HG03025 (cell line): Measurements from ENCODE around the gene SRL.

Source experiments
- ATAC-seq: cut with Tn5 transposase; IDR thresholded peaks from one replicate; pipeline ENCODE4 v1.9.1; 2021; ENCODE audit warnings: mild to moderate bottlenecking, moderate library complexity; ENCODE audit not compliant: unreplicated experiment, low FRiP score

The SRL gene

DNA sequence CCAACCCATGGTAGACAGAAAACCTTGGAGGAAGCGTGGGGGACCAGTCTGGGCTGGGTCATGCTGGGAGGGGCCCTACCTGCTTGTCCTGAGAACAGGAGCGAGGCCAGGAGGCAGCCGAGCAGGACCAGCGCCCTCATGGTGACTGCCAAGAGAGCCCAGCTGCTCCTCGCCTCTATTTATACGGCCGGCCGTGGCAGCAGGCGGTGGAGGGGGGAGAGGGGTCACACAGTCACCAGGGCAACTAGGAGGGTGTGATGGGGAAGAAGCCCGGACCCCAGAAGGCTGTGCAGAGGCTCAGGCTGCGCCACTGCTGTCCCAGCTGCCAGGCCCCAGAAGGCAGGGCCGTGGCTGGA, at the start of gene SRL:
TSS of gene SRL (minus strand) at position 153 of the 356 bp plus-strand sequence. CDS start at position 140, 13 bp downstream.
- ATAC-seq, result no peak

DNA sequence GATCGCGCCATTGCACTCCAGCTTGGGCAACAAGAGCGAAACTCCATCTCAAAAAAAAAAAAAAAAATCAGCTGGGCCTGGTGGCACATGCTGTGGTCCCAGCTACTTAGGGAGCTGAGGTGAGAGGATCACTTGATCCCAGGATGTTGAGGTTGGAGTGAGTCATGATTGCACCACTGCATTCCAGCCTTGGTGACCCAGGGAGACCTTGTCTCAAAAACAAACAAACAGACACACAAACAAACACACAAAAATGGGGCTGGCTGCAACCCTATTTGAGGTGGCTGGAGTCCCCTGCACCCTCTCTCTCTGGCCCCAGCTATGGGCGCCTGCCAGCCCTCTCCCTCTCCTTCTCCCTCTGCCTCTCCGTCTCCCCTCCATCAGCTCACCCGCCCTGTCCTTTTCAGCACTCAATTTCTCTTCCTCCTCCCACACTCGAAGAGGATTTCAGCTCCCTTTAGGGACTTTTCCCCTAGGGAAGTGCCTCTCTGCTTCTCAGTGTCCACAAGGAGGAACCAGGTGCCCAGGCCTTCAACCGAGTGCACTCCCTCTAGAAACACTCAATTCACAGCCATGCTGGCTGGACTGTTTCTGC, 48.5 kb upstream of the SRL start:
- ATAC-seq, result no peak

DNA sequence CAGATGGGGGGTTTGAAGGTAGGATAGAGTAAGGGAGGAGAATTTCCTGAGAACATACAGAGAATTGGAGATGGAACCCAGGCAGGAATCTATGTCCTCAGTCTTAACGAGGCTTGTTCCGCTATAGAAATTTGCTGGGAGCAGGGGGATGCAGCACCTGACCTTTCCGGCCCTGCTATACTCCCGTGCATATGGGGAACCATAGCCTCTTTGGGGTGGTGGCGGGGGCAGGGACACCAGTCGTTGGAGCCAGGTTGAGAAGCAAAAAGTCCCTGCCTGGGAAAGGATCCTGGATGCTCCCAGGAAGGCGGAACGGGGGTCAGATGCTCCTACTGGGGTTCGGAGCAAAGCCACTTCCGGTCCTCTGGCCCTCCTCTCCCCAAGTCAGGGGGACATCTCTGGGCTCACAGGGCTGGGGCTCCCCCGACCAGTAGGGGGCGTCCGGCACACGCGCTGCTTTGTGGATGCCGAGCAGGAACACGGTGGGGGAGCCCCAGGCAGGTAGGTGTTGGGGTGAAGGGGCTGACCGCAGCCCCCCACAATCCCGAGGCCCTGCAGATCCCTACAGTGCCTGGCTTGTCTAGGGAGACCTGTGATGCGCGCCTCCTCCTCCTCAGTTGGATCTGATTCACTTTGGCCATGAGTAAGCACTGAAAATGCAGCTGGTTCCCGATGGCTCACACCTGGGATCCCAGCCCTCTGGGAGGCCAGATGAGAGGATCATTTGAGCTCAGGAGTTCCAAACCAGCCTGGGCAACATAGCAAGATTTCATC, 46.5 kb upstream of the SRL start:
- no peak for ATAC-seq

- no peak for ATAC-seq
These were observed 43.3 kb upstream of the SRL start for GRCh38 chr16:4285167-4285566.

- no peak for ATAC-seq
These were observed 42.1 kb upstream of the SRL start for GRCh38 chr16:4283939-4284338.

GRCh38 chr16:4283441-4283840, 41.6 kb upstream of the SRL start:
- ATAC-seq, result no peak

DNA sequence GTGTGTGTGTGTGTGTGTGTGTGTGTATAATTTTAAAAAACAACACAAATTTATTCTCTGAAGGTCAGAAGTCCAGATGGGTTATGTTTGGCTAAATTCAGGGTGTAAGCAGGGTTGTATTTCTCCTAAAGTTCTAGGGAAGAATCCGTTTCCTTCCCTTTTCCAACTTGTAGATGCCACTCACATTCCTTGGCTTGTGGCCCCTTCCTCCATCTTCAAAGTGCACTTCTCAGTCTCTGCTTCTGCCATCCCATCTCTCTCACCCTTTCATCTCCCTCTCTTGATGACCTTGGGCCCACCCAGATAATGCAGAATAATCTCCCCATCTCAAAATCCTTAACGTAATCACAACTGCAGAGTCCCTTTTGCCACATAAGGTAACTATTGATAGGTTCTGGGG, 38.7 kb upstream of the SRL start:
- no peak for ATAC-seq

- no peak for ATAC-seq
These were observed 36.2 kb upstream of the SRL start for GRCh38 chr16:4277987-4278513.

- ATAC-seq, result no peak
These were observed 34.0 kb upstream of the SRL start for GRCh38 chr16:4275861-4276260.

GRCh38 chr16:4273858-4274311, 32.0 kb upstream of the SRL start:
- no peak for ATAC-seq

DNA sequence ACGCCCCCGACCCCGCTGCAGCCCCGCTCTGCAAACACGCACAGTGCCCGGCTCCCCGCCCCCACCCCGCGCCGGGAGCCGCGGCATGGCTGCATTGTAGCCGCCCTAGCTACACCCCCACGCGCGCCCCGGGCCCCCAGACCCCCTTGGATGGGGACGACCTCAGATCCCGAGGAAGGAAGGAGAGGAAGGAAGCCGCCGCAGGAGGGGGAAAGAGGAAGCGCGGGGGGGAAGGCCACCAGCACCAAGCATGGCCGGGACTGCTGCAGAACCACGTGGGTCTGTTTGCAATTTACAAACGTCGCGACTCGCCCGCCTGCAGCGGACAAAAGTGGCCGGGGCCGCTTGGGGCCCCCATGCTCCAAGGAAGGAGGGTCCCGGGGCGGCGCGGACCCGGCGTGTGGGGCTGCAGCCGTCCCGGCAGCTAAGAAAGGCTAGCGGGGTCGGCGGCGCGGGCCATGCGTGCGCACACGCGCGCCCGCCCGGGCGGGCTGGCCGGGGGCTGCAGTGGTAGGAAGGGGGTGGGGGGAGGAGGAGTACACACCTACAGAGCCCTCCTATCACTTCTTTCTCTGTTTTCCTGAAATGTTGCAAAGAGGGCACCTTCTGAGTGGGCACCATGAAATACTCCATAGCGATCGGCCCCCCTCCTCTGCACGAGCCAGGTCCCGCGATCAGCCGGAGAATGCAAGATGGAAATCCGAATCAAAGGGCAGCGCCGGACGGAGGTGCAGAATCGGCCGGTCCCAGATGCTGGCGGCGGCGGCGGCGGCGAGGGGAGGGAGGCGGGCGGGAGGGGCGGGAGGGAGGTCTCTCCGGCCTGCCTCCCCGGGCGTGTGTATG, 30.5 kb upstream of the SRL start:
- ATAC-seq, result peak; percentile 8

GRCh38 chr16:4271176-4272113, 29.6 kb upstream of the SRL start:
- peak; percentile 66 for ATAC-seq

DNA sequence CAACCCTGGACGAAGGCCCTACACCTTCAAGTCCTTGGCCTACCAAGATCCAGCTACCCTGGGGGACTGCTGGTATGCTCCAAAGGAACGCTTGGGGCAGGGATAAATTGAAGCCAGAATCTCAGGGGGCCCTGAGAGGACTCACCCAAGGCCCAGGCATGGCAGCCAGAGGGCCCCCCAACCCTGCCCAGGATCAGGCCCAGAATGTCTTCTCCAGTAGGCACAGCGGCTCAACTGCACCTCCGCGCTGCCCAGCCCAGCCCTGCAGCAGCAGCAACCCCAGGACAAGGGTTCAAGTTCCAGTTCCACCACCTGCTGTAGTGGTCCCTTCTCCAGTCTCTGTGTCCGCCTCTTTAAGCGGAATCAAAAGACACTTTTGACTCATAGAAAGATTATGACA, 28.7 kb upstream of the SRL start:
- no peak for ATAC-seq

DNA sequence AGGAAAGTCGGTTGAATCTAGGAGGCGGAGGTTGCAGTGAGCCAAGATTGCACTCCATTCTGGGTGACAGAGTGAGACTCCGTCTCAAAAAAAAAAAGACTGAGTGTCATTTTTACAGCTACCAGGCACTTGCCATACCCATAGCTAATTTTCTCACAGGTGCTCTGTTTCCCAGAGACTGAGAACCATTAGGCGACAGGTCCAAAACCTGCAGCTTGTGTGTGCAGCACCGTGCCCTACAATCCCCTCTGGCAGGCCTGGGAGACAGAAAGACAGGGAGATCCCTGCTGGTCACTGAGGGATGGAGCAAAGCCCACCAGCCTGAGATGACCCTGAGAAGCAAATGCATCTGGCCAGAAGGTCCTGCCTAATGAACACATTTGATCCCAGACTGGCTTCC, 28.2 kb upstream of the SRL start:
- no peak for ATAC-seq

- ATAC-seq, result no peak
These were observed 24.5 kb upstream of the SRL start for GRCh38 chr16:4266372-4266771.

DNA sequence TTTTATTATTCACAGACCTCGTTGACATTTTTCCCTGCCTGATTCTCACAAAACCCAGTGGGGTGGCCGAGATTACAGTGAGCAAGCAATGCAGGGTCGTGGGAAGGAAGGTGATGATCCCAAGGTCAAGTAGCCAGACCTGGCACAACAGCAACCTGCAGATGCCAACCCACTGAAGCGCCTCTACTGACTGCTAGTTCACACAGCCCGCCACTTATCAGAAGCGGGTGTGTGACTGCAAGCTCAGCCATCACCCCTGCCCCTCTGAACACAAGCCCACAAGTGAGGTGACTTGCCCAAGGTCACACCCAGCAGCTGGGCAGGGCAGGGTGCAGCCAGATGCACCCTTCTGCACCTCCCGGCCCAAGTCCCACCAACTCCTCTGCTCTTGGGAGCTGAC, 23.8 kb upstream of the SRL start:
- no peak for ATAC-seq

GRCh38 chr16:4264546-4264945, 22.7 kb upstream of the SRL start:
- ATAC-seq, result no peak

DNA sequence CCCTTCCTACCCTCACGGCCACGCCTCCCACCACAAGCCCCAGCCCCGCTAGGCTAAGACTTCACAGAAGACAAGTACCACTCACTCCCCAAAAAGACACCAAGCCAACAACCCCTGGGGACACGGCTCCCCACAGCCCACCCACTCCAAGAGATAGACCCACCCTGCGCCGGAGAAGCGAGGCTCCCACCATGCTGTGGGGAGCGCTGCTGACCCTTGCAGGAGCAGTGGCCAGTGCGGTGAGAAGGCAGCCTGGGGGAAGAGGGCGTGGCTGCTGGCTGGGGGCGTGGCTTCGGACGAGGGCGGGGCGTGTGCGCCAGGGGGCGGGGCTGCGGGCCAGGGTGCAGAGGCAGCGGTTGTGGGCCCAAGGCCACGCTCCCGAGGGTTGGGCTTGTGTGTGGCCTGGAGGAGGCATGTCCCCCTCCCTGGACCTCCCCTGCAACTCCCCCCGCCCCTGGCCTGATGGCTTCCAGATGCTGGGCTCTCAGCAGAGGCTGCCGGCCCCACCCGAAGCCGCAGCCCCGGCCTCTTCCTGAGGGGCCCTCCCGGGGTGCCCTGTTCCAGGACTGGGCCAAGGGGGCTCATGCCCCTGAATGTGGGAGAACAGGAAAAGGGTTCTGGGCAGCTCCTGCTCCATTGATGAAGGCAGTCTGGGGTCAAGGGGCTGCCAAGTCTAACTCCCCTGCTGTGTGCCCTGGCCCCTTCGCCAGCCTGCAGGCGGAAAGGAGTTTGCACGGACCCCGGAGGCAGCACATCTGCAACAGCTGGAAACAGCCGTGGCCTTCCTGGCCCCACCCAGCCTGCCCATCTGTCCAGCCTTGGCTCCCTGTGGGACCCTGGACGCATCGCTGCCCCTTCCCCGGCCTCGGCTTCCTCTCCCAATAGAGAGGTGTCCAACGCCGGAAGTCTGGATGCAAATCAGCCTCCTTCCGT, 21.9 kb upstream of the SRL start:
- ATAC-seq, result no peak

GRCh38 chr16:4262303-4262835, 20.5 kb upstream of the SRL start:
- ATAC-seq, result no peak
